ENCODE measurements around the gene ANO6.

ANO6 gene

GRCh38 chr12:45435945-45436710 lies 220.2 kb downstream of the ANO6 start:
- DNase-seq (ENCODE audit: low read depth in 2 of 2): no peak

- no peak for DNase-seq (ENCODE audit: low read depth in 2 of 2)
Measured at GRCh38 chr12:45439039-45439438, 223.1 kb downstream of the ANO6 start.

- DNase-seq (ENCODE audit: low read depth in 2 of 2): no peak
Measured at GRCh38 chr12:45446013-45446412, 230.1 kb downstream of the ANO6 start.

- no peak for DNase-seq (ENCODE audit: low read depth in 2 of 2)
Measured at GRCh38 chr12:45458238-45458637, 242.3 kb downstream of the ANO6 start.

GRCh38 chr12:45458854-45459807 lies 243.2 kb downstream of the ANO6 start:
- DNase-seq (ENCODE audit: low read depth in 2 of 2): no peak

- DNase-seq (ENCODE audit: low read depth in 2 of 2): no peak
Measured at GRCh38 chr12:45462506-45462905, 246.6 kb downstream of the ANO6 start.

- no peak for DNase-seq (ENCODE audit: low read depth in 2 of 2)
Measured at GRCh38 chr12:45464699-45465098, 248.8 kb downstream of the ANO6 start.

GRCh38 chr12:45468751-45469615 lies 253.1 kb downstream of the ANO6 start:
- DNase-seq (ENCODE audit: low read depth in 2 of 2): no peak

GRCh38 chr12:45469902-45470301 lies 254.0 kb downstream of the ANO6 start:
- DNase-seq (ENCODE audit: low read depth in 2 of 2): no peak

GRCh38 chr12:45473636-45474035 lies 257.7 kb downstream of the ANO6 start:
- no peak for DNase-seq (ENCODE audit: low read depth in 2 of 2)

- DNase-seq (ENCODE audit: low read depth in 2 of 2): no peak
Measured at GRCh38 chr12:45475594-45475993, 259.7 kb downstream of the ANO6 start.

GRCh38 chr12:45477526-45477925 lies 261.6 kb downstream of the ANO6 start:
- DNase-seq (ENCODE audit: low read depth in 2 of 2): no peak

- DNase-seq (ENCODE audit: low read depth in 2 of 2): no peak
Measured at GRCh38 chr12:45478931-45479330, 263.0 kb downstream of the ANO6 start.

- no peak for DNase-seq (ENCODE audit: low read depth in 2 of 2)
Measured at GRCh38 chr12:45481746-45482145, 265.9 kb downstream of the ANO6 start.

GRCh38 chr12:45483571-45483970 lies 267.7 kb downstream of the ANO6 start:
- DNase-seq (ENCODE audit: low read depth in 2 of 2): no peak
